SK-N-DZ (cell line): ENCODE data around the gene SYNGAP1.
A peak's percentile ranks its signal among the peaks of the same experiment; 100 is the strongest.
"Not testable (repeated sequence)": the region's sequence is repeated elsewhere in the genome, so short reads cannot be mapped to it uniquely, and the experiment has no call there.

Experiments
- DNase-seq: peaks from one replicate; pipeline ENCODE4 v3.0.0-alpha.2; 2015; ENCODE audit warnings: low spot score
- small RNA-seq, 2 experiments: library from RNA; depleted of rRNA; stranded (forward); fragments of <200 nt; gene quantifications; one replicate each; pipeline ENCODE3, GENCODE V24; 2014

The SYNGAP1 gene

DNA sequence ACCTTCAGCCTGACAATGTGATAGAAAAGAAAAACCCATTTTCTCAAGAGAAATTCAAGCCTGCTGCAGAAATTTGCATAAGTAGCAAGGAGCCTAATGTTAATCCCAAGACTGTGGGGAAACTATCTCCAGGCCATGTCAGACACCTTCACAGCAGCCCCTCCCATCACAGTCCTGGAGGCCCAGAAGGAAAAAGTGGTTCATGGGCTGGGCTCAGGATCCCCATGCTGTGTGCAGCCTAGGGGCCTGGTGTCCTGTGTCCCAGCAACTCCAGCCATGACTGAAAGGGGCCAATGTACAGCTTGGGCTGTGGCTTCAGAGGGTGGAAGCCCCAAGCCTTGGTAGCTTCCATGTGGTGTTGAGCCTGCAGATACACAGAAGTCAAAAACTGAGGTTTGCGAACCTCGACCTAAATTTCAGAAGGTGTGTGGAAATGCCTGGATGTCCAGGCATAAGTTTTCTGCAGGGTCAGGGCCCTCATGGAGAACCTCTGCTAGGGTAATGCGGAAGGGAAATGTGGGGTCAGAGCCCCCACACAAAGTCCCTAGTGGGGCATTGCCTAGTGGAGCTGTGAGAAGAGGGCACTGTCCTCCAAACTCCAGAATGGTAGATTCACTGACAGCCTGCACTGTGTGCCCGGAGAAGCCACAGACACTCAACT, 46.3 kb downstream of the SYNGAP1 start:
- no peak for DNase-seq

DNA sequence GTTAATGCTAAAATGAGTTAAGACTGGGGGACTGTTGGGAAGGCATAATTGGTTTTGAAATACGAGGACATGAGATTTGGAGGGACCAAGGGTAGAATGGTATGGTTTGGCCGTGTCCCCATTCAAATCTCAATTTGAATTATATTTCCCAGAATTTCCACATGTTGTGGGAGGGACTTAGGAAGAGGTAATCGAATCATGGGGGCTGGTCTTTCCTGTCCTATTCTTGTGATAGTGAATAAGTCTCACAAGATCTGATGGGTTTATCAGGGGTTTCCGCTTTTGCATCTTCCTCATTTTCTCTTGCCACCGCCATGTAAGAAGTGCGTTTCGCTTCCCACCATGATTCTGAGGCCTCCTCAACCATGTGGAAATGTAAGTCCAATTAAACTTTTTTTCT, 47.2 kb downstream of the SYNGAP1 start:
- no peak for DNase-seq

DNA sequence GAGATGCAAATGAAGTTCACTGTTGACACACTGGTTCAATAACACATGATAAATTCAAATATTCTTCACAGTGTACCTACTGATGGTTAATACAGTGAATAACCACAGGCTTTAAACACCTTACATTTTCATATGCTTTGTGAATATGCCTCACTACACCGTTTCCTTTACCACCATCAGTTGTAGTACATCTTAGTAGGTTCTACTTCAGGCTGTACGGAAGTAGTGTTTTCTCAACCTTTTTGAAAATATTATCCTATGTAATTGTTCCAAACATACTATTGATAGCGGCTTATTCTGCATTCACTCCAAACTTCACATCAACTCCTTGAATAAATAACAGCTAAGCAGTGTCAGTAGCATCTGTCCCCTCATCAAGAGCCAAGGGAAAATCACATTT, 49.8 kb downstream of the SYNGAP1 start:
- no peak for DNase-seq

DNA sequence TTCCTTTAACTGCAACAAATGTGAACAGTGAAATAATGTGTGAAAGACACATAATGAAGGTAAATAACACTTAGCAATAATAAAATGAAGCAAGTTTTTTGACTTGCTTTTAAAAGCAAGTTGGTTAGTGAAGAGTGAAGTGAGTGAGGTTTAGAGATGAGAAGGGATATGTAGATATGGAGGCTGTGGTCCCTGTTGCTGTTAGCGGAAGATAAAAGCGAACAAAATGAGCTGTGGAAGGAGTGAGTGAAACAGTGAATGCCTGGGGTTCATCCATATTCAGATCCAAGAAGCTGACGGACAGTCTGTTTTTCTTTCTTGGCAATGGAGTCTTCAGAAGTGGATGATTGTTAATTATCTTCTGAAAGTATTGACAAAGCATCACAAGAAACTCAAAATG, 58.0 kb downstream of the SYNGAP1 start:
- DNase-seq = no peak

DNA sequence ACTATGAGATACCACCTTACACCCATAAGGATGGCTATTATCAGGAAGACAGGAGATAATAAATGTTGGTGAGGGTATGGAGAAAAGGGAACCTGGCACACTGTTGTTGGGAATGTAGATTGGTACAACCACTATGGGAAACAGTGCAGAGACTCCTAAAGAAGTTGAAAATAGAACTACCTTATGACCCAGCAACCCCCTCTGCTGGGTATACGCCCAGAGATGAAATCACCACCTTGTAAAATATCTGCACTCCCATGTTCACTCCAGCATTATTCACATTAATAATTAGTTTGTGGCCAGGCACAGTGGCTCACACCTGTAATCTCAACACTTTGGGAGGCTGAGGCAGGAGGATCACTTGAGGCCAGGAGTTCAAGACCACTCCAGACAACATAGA, 61.3 kb downstream of the SYNGAP1 start:
- no peak for DNase-seq

DNA sequence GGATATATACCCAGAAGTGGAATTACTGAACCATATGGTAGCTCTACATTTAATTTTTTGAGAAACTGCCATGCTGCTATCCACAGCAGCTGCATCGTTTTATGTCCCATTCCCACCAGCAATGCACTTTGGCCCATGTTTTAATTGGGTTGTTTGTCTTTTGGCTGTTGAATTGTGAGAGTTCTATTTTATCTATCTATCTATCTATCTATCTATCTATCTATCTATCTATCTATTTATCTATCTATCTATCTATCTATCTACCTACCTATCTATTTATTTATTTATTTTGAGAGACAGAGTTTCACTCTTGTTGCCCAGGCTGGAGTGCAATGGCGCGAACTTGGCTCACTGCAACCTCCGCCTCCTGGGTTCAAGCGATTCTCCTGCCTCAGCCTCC, 62.8 kb downstream of the SYNGAP1 start:
- not testable (repeated sequence) for DNase-seq

DNA sequence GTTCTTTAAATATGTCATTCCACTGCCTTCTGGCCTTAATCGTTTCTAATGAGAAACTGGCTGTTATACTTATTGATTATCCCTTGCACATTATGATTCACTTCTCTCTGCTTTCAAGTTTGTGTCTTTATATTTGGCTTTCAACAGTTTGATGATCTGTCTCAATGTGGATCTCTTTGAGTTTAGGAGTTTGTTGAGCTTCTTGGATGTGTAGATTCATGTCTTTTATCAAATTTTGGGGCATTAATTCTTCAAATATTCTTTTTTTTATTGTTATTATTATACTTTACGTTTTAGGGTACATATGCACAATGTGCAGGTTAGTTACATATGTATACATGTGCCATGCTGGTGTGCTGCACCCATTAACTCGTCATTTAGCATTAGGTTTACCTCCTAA, 63.8 kb downstream of the SYNGAP1 start:
- DNase-seq = no peak

DNA sequence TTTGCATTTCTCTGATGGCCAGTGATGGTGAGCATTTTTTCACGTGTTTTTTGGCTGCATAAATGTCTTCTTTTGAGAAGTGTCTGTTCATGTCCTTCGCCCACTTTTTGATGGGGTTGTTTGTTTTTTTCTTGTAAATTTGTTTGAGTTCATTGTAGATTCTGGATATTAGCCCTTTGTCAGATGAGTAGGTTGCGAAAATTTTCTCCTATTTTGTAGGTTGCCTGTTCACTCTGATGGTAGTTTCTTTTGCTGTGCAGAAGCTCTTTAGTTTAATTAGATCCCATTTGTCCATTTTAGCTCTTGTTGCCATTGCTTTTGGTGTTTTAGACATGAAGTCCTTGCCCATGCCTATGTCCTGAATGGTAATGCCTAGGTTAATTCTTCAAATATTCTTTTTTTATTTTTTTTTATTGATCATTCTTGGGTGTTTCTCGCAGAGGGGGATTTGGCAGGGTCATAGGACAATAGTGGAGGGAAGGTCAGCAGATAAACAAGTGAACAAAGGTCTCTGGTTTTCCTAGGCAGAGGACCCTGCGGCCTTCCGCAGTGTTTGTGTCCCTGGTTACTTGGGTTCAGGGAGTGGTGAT, 64.9 kb downstream of the SYNGAP1 start:
- not testable (repeated sequence) for DNase-seq

DNA sequence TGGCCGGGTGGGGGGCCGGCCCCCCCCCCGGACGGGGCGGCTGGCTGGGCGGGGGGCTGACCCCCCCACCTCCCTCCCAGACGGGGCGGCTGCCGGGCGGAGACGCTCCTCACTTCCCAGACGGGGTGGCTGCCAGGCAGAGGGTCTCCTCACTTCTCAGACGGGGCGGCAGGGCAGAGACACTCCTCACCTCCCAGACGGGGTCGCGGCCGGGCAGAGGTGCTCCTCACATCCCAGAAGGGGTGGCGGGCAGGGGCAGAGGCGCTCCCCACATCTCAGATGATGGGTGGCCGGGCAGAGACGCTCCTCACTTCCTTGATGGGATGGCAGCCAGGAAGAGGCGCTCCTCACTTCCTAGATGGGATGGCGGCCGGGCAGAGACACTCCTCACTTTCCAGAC, 65.8 kb downstream of the SYNGAP1 start:
- not testable (repeated sequence) for DNase-seq

DNA sequence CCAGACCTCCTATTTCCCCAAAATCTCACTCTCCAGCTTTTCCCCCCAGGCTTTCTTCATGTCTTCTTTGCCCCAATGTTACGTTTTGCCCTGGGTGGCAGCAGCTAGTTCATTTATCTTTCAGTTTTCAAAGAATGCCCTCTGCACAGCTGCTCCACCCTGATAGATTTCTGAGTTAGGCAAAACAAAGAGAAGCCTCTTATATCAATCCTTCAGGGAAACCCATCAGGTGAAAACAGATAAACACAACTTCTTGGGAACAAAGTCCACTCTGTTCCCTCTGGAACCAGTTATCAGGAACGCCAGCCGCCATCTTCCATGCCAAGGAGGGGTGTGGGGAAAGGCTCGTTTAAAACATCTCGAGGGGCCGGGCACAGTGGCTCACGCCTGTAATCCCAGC, 68.5 kb downstream of the SYNGAP1 start:
- DNase-seq = no peak

DNA sequence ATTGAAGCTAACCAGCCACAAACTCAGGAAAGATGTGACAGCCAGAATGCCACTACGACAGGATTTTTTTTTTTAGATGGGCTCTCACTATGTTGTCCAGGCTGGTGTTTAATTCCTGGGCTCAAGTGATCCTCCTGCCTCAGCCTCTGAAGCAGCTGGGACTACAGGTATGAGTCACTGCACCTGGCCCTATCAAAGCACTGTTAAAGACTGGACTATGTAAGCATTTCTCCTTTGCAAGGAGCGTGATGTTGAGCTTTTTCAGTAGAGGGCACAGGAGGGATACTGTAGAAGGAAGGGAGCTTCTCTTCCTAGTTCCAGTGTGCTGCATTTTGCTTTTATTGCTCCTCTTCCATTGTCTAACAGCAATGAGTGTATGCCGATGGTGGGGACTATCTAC, 70.3 kb downstream of the SYNGAP1 start:
- DNase-seq = no peak

DNA sequence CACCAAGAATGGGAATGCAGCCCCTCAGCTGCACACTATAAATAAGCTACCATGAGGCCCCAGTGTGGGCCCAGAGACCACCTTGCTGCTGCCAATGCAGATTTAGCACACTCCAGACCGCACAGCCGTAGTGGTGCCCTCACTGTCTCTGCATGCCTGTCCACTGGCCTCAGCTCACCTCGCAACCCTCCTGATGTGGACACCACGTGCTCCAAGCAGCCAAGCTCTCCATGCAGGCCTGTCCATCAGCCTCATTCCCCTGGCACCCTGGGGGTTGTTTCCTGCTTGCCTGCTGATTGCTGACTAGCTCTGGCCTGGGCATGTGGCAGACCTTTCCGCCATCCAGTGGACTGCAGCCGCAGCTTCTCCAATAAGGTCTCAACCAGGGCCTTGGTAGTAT, 70.8 kb downstream of the SYNGAP1 start:
- DNase-seq = no peak

DNA sequence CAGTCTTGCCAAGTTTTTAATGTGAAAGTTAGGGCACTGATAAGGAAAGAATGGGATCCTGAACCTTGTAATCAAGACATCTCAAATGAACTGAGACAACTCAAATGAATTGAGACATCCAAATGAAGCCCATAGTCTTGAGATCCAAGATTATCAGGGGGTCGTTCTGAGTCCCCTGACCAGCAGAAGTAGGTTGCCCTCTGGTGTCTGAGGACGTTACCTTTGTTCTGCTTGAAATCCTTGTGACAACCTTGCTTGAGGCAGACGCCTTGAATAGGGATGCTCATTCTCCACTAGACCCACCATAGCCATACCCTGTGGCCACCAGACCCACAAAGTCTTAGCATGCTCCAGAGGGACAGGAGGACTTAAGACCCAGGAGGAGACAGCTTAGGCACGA, 72.2 kb downstream of the SYNGAP1 start:
- DNase-seq = peak; percentile 34

DNA sequence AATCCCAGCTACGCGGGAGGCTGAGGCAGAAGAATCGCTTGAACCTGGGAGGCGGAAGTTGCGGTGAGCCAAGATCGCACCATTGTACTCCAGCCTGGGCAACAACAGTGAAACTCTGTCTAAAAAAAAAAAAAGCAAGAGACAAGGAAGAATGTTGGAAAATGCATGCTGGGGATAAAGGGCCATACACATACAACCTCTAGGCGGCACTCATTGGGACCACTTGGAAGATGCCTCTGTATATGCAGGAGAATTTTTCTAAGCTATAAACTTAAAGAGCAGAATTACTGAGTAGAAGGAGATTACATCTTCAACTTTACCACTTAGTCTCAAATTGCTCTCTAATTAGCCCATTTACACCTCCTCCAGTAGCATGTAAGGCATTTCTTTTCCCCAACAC, 77.3 kb downstream of the SYNGAP1 start:
- no peak for DNase-seq

DNA sequence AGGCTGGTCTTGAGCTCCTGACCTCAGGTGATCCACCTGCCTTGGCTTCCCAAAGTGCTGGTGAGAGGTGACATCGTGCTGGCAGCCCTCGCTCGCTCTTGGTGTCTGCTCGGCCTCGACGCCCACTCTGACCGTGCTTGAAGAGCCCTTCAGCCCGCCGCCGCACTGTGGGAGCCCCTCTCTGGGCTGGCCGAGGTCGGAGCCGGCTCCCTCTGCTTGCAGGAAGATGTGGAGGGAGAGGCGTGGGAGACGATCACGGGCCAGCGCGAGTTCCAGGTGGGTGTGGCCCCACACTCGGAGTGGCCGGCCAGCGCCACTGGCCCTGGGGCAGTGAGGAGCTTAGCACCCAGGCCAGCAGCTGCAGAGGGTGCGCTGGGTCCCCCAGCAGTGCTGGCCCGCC, 82.6 kb downstream of the SYNGAP1 start:
- DNase-seq = no peak

DNA sequence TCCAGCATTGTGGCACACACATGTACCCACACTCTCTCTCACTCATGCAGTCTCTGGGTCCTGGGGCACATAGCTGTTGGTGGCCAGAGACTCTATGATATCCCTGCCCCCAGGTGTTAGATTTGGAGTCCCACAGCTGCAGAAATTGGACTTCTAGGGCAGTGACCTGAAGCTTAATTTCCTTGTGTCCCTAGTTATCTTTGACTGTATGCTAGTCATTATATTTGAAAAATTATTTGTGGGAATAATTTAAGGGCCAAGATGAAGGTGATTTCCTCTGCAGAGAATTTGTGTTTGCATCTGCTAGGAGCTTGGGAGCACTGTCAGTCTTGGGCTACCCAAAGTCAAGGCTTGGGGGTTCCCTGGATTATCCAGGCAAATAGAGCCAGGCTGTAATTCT, 84.6 kb downstream of the SYNGAP1 start:
- no peak for DNase-seq

Small RNA genes within 50 kb of the gene (small RNA-seq; reads per million reads assigned to genes)
- gene RPL35AP4 (0 reads per million in 2 experiments), gene ZBTB9 (0 reads per million in 2 experiments)
